Measurements from ENCODE around the gene PTH1R. TPM values are rescaled to one million over a fixed set of nuclear protein-coding genes. Genes with fewer than 3 reads are reported as not detected.

PTH1R gene
- total RNA-seq, 4 donors from 2014 or later = 0.40 to 1.9 (median 1.5) TPM

DNA sequence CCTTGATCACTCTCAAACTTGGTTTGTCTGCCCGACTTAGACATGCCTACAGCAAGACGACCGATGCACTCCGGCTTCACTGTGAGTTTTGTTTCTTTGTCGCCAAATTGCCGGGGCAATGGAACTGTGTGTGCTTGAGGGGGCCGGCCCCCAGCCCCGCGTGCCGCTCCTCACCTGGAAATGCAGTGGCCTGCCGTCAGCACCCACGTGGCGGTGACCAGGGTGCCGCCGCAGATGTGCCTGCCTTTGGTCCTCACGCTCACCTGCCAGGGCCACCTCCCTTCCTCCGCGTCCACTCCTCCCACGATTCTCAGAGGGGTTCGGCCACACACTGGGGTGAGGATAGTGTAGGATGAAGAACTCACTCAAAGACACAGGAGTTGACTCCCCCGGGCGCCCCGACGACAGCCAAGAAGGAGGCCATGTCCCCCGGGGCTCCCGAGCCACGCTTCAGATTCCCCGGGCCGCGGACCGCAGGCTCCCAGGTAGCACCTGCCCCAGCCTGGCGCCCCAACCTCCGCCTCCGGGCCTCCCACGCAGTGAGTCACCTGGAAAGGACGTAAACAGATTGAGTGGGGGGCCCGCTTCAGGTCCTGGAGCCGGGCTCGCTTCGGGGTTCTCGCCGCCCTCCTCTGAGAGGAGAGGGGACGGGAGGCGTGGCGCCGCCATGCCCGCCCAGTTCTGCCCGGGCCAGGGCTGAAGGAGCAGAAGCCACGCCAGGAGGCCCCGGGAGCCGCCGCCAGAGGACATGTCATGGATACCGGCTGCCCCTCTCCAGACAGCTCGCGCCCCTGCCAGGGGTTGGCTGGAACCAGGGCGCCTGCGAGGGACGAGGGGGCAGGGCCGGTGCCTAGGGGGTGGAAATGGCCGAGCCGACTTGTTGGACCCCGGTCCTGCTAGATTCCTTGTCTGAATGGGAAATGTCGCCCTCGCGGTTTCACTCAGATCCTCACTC, 43.9 kb upstream of the PTH1R start:
- no peak overlapping the region for H3K27ac ChIP-seq
- H3K27me3 ChIP-seq = no peaks in the 10 kb centered on the region
- intact Hi-C loops (cut with DNase I) = no loop called here
- H3K4me1 ChIP-seq = no peaks in the 10 kb centered on the region
- no peak for TF ChIP-seq POLR2A (IDR thresholded peaks at IDR 0.05)
- TF ChIP-seq, protein P1, sequence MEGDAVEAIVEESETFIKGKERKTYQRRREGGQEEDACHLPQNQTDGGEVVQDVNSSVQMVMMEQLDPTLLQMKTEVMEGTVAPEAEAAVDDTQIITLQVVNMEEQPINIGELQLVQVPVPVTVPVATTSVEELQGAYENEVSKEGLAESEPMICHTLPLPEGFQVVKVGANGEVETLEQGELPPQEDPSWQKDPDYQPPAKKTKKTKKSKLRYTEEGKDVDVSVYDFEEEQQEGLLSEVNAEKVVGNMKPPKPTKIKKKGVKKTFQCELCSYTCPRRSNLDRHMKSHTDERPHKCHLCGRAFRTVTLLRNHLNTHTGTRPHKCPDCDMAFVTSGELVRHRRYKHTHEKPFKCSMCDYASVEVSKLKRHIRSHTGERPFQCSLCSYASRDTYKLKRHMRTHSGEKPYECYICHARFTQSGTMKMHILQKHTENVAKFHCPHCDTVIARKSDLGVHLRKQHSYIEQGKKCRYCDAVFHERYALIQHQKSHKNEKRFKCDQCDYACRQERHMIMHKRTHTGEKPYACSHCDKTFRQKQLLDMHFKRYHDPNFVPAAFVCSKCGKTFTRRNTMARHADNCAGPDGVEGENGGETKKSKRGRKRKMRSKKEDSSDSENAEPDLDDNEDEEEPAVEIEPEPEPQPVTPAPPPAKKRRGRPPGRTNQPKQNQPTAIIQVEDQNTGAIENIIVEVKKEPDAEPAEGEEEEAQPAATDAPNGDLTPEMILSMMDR (IDR thresholded peaks at IDR 0.05) = no peak
- no peak overlapping the region for H3K4me3 ChIP-seq
- 96% methylated on average over 10 to 18 of the region's 65 CpGs for WGBS, 2 donors
- DNase-seq = no peak
- peaks cover 0 to 12% (median 0%) of the 10 kb centered on the region in 3 donors for H3K9me3 ChIP-seq
- H3K36me3 ChIP-seq = no peaks in the 10 kb centered on the region

DNA sequence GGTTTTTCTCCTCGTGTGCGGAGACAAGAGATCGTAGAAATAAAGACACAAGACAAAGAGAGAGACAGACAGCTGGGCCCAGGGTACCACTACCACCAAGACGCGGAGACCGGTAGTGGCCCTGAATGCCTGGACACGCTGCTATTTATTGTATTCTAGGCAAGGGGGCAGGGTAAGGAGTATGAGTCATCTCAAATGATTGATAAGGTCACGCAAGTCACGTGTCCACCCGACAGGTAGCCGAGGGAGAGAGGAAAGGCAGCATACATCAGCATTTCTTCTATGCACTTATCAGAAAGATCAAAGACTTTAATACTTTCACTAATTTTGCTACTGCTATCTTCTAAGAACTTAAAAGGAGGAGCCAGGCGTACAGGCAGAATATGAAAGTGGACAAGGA, 42.5 kb upstream of the PTH1R start:
- DNase-seq = no peak
- Histone ChIP-seq H3K9me3 (peaks cover 0 to 25% (median under 1%) of the 10 kb centered on the region in 3 donors), H3K27ac (no peak overlapping the region), H3K27me3 (no peaks in the 10 kb centered on the region), H3K36me3 (no peaks in the 10 kb centered on the region), H3K4me1 (no peaks in the 10 kb centered on the region), H3K4me3 (no peak overlapping the region)
- intact Hi-C loops (cut with DNase I) = no loop called here
- WGBS, 2 donors = 71 to 74% methylated on average over 9 to 12 of the region's 12 CpGs
- TF ChIP-seq POLR2A (IDR thresholded peaks at IDR 0.05) = no peak
- TF ChIP-seq, protein P1 (IDR thresholded peaks at IDR 0.05) = no peak

DNA sequence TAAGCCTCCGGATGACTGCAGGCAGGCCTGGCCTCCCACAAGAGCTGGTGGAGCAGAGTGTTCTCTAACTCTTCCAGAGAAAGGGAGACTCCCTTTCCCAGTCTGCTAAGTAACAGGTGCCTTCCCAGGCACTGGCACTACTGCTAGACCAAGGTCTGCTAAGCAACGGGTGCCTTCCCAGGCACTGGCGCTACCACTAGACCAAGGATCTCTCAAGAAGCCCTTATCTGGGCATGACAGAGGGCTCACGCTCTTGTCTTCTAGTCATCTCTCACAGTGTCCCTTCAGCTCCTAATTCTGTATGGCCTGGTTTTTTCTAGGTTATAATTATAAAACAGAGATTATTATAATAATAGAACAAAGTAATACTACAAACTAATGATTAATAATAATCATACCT, 42.0 kb upstream of the PTH1R start:
- Histone ChIP-seq H3K4me1 (no peaks in the 10 kb centered on the region), H3K9me3 (peaks cover 0 to 29% (median 5%) of the 10 kb centered on the region in 3 donors), H3K36me3 (no peaks in the 10 kb centered on the region), H3K27ac (no peak overlapping the region), H3K4me3 (no peak overlapping the region), H3K27me3 (no peaks in the 10 kb centered on the region)
- DNase-seq = no peak
- WGBS, 2 donors = 86% methylated on average over 3 to 4 of the region's 4 CpGs
- intact Hi-C loops (cut with DNase I) = no loop called here
- TF ChIP-seq POLR2A (IDR thresholded peaks at IDR 0.05) = no peak
- TF ChIP-seq, protein P1 (IDR thresholded peaks at IDR 0.05) = no peak

DNA sequence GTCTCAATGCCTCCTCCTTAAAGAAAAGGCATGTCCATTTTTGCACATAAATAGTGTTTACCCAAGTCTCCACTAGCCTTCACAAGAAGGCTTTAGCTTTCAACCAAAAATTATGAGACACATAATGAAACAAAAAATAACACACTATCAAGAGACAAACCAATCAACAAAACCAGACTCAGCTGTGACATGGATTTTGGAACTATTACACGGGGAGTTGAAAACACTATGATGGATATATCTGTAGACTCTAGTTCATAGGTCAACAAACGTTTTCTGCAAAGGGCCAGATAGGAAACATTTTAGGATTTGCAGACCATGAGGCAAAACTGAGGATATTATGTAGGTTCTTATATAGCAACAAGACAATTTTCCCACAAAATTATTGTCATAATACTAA, 39.2 kb upstream of the PTH1R start:
- peaks cover 0 to 43% (median 21%) of the 10 kb centered on the region in 3 donors for H3K9me3 ChIP-seq
- H3K36me3 ChIP-seq = no peaks in the 10 kb centered on the region
- intact Hi-C loops (cut with DNase I) = no loop called here
- H3K4me3 ChIP-seq = no peak overlapping the region
- DNase-seq = no peak
- WGBS, 2 donors = 59 to 64% methylated on average over 2 of the region's 2 CpGs
- H3K4me1 ChIP-seq = no peaks in the 10 kb centered on the region
- no peak for TF ChIP-seq POLR2A (IDR thresholded peaks at IDR 0.05)
- TF ChIP-seq, protein P1 (IDR thresholded peaks at IDR 0.05) = no peak
- H3K27ac ChIP-seq = no peak overlapping the region
- no peaks in the 10 kb centered on the region for H3K27me3 ChIP-seq

DNA sequence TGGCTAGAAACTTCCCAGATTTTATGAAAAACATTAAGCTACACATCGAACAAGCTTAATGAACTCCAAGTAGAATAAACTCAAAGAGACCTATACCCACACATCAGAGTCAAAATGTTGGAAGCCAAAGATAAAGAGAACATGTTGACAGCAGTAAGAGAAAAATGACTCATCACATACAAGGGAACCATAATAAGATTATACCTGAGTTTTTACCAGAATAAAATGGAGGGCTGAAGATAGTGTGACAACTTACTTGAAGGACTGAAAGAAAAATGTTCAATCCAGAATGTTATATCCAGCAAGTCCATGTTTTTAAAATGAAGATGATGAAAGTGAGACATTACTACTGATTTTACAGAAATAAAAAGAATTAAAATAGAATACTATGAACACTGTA, 37.0 kb upstream of the PTH1R start:
- H3K36me3 ChIP-seq = no peaks in the 10 kb centered on the region
- peaks cover 0 to 43% (median 21%) of the 10 kb centered on the region in 3 donors for H3K9me3 ChIP-seq
- no peaks in the 10 kb centered on the region for H3K27me3 ChIP-seq
- peaks cover 4 to 8% (median 5%) of the 10 kb centered on the region in 3 donors for H3K4me1 ChIP-seq
- no peak overlapping the region for H3K27ac ChIP-seq
- intact Hi-C loops (cut with DNase I) = no loop called here
- TF ChIP-seq, protein P1 (IDR thresholded peaks at IDR 0.05) = no peak
- TF ChIP-seq POLR2A (IDR thresholded peaks at IDR 0.05) = no peak
- DNase-seq = no peak
- no peak overlapping the region for H3K4me3 ChIP-seq
- 80 to 83% methylated on average over 1 of the region's 1 CpG for WGBS, 2 donors

All from esophagus squamous epithelium (tissue), 5 donors.